Endothelial cell of hepatic sinusoid (primary cell): ENCODE results near the gene MOSMO.

Source experiments
- in situ Hi-C: cut with HindIII; loops from 2 replicates; pipeline ENCODE4 v1.10.0; 2017; ENCODE audit warnings: low sequenced_read_pairs

MOSMO gene

GRCh38 chr16:22007509-22008214 is at the start of gene MOSMO:
TSS of gene MOSMO (plus strand) at chr16:22008111. CDS start at chr16:22008302, 191 bp downstream.
- in situ Hi-C loops = no loop called here

- in situ Hi-C loops = no loop called here
Observed at GRCh38 chr16:21959050-21959449, 48.9 kb upstream of the MOSMO start.

GRCh38 chr16:21962475-21962874 is 45.4 kb upstream of the MOSMO start:
- in situ Hi-C loops = no loop called here

GRCh38 chr16:21963887-21964286 is 44.0 kb upstream of the MOSMO start:
- in situ Hi-C loops = no loop called here

- in situ Hi-C loops = no loop called here
Observed at GRCh38 chr16:21964353-21964752, 43.6 kb upstream of the MOSMO start.

GRCh38 chr16:21971856-21972255 is 36.1 kb upstream of the MOSMO start:
- in situ Hi-C loops = no loop called here

DNA sequence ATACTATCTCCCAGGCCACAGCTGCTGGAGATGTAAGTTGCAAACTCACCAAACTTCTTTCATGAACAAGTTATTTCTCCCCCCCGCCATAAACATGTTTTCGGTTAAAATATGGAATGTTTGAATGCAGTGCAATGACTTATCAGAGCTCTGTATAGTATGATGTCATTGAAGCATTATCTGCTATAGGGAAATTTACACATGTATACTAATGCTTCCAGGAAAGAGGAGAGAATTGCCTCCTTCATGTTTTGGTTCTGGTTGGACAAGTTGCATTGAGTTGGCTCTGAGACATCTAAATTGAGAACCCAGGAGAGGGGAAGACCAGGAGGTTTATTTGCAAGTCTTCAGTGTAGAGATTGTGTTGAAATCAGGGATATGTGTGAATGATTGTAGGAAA is 34.0 kb upstream of the MOSMO start:
- in situ Hi-C loops = no loop called here

DNA sequence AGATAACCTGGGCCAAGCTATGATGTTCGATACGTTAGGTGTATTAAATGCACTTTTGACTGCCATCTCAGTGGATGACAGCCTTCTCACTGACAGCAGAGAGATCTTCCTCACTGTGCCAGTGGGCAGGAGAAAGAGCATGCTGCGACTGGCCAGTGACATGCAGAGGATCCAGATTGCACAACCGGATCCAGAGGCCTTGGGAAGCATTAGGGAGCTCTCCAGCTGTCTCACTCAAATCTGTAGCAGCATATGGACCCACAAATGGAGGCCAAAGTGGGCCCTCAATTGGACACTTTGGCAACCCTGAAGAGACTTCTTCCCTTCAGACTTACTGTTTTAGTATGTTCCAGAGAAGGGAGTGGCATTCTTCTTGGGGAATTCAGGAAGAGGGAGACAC is 27.9 kb upstream of the MOSMO start:
- in situ Hi-C loops = loop anchor here (5.0 kb wide), 1 partner anchor 207 kb away; no protein-coding TSS in a partner anchor

- in situ Hi-C loops = loop anchor here (5.0 kb wide), 1 partner anchor 205 kb away; no protein-coding TSS in a partner anchor
Observed at GRCh38 chr16:21982108-21982507, 25.8 kb upstream of the MOSMO start.

- in situ Hi-C loops = loop anchor here (5.0 kb wide), 1 partner anchor 203 kb away; no protein-coding TSS in a partner anchor
Observed at GRCh38 chr16:21984062-21984461, 23.8 kb upstream of the MOSMO start.

DNA sequence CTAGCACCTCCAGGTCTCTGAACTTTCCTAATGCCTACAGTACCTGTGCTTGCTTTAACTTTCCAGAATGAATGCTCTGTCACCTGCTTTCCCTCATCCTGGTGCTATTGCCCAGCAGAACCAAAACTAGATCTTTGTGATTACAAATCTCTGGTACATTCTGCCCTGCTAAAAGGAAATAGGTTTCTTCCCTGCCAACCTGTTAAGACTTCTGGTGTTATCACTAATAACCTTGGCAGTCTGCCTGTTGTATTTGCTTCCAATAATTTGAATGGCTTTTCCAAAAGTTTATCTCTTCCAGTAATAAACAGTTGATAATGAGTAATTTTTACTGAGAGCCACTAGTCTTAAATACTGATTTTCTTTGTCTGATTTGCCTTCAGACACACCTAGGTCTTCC is 22.4 kb upstream of the MOSMO start:
- in situ Hi-C loops = no loop called here

DNA sequence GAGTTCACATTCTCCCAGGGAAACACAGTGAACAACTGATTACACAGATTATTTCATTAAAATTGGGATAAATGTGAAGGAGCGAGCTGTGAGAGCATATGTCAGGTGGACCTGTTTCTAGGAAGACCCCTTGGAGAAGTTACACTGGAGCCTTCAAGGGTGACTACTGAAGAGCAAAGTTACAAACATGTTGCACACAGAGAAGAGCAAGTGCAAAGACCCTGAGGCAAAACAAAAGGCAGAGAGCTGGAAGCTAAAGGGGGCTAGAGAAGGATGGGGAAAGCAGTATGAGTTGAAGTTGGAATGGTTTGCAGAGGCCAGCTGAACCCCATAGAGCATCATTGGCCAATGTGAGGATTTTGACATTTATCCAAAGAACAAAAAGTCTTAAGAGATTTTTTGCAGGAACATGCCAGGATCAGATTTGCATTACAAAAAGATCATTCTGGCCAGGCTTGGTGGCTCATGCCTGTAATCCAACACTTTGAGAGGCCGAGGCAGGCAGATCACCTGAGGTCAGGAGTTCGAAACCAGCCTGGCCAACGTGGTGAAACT is 21.1 kb upstream of the MOSMO start:
- in situ Hi-C loops = no loop called here

DNA sequence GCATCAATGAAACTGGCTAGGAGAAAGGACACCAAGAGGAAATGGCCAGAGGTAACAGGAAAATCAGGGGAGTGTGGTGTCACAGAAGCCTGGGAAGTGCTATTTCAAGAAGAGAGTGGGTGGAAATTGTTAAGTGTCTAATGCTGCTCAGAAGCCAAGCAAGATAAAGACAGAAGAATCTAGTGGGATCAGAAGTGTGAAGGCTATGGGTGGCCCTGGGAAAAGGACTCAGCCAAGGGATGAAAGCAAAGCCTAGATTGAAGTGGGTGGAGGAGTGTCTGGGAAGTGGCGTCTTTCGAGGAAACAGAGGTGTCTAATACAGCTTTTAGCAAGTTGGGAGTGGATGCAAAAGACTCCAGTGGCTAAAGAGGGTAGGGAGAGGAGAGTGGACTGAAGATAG is 20.4 kb upstream of the MOSMO start:
- in situ Hi-C loops = no loop called here

DNA sequence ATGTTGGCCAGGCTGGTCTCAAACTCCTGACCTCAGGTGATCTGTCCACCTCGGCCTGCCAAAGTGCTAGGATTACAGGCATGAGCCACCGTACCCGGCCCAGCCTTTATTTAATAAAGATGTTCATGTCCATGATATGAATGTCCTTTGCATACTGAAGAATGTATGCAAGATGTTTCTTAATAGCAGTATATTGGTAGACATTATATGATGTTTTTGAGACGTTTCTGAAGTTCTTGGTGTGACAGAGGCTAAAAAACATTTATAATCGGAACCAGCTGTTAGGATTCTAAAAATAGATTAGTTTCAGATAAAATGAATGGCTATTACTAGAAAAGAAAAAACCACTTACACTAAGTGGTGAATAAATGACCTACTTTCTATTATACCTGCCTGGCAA is 18.8 kb upstream of the MOSMO start:
- in situ Hi-C loops = no loop called here

GRCh38 chr16:21989751-21990150 is 18.2 kb upstream of the MOSMO start:
- in situ Hi-C loops = no loop called here

DNA sequence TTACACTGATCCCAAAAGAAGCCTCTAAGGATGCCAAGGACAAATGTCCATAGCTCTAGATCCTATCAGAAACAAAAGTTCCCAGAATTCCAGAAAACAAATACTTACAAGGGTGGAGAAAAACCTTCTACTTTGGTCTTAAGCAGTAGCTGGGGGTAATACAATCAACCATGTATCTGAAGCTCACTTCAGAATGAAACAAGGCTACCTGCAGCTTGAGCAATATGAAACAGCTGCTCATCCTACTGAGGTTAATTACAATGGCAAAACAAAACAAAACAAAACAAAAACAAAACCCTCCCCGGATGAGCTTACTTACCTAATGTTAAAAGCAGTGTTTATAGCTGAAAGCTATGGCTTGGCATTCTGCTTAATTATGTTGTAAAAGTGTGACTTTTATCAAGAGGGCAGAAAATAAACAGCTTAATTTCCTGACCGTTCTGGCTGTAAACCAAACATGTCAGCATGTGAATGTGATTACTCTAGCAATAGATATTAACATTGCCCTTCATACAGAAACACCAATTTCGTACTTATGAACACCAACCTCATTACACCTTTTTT is 17.4 kb upstream of the MOSMO start:
- in situ Hi-C loops = no loop called here

GRCh38 chr16:21991621-21992020 is 16.3 kb upstream of the MOSMO start:
- in situ Hi-C loops = no loop called here

DNA sequence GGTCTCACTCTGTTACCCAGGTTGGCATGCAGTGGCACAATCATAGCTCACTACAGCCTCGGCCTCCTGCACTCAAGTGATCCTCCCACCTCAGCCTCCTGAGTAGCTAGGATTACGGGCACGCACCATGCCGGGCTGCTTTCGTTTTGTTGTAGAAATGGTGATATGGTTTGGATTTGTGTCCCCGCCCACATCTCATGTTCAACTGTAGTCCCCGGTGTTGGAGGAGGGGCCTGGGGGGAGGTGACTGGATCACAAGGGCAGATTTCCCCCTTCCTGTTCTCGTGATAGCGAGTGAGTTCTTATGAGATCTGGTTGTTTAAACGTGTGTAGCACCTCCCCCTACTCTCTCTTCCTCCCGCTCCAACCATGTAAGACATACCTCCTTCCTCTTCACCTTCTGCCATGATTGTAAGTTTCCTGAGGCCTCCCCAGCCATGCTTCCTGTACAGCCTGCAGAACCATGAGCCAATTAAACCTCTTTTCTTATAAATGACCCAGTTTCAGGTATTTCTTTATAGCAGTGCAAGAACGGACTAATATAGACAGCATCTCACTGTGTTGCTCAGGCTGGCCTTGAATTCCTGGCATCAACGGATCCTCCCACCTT is 12.9 kb upstream of the MOSMO start:
- in situ Hi-C loops = loop anchor here (5.0 kb wide), 1 partner anchor 87 kb away; no protein-coding TSS in a partner anchor

GRCh38 chr16:21996923-21997696 is 10.8 kb upstream of the MOSMO start:
- in situ Hi-C loops = loop anchor here (5.0 kb wide), 1 partner anchor 85 kb away; no protein-coding TSS in a partner anchor

DNA sequence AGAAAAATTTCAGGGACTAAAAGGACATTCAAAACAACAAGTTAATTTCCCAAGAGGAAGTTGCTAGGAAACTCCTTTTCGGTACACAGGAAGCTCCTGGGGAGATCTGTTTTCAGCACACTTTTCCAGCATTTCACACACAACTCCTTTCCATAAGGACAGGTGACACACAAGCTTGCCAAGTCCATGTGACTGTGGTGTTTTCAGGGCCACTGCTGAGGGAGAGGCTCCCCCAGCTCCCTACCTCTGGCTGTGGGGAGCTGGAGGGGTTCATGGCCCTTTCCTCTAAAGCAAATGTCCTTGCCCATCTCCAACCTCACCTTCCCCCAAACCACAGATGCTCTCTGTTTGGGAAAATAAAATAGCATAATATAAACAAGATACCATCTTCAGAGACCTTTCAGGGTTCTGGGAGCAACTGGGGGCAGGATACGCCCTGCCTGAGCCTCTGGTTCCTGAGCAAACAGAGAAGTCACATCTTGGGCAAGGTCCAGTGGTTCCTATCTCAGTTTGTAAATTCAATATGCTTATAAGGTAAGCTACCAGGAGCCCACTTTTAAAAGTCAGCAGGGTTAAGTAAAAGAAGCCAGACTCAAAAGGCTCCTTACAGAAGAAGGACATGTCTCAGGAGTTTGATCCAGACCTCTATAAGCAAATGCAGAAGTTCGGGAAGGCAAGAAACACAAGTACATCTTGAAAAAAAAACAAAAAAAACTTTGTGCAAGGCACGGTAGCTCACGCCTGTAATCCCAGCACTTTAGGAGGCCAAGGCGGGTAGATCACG is 10.0 kb upstream of the MOSMO start:
- in situ Hi-C loops = loop anchor here (5.0 kb wide), 1 partner anchor 84 kb away; no protein-coding TSS in a partner anchor
